Hair follicular keratinocyte (primary cell): Measurements from ENCODE around the gene PPIC. TPM values are rescaled to one million over a fixed set of nuclear protein-coding genes. Genes with fewer than 3 reads are reported as not detected.

Experiments
- total RNA-seq: library from RNA; depleted of rRNA; stranded (reverse); fragments of >200 nt; gene quantifications from 2 replicates; pipeline ENCODE4 v1.2.3, GENCODE V29; 2015

PPIC gene
- total RNA-seq, result 23.9 and 28.3 TPM in 2 replicates

GRCh38 chr5:123036391-123037103 is at the start of gene PPIC:
Gene PPIC (minus strand): TSS chr5:123036725. CDS start chr5:123036625, 100 bp downstream.

Other genes starting within 250 kb of the PPIC start
- gene SNX24, start 191.1 kb downstream of the PPIC start, total RNA-seq, result 18.7 and 22.4 TPM in 2 replicates
- gene PRDM6, start 52.5 kb upstream of the PPIC start, total RNA-seq, result not detected in 2 replicates